ENCODE data around the gene TAOK3.

DNA sequence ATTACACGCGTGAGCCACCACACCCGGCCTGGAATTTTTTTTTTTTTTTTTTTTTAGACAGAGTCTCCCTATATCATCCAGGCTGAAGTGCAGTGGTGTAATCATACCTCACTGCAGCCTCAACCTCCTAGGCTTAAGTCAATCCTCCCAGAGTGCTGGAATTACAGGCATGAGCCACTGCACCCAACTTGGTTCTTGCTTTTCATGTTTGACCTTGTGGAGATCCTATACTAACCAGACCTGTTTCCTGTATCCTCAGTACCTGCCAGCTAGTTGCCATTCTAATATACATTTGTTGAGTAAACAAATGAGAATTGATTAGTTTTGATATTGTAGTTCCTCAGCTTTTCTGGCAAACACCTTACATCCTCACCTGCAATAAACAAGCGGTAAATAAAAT, 265.7 kb downstream of the TAOK3 start:
- TF ChIP-seq, protein P1, sequence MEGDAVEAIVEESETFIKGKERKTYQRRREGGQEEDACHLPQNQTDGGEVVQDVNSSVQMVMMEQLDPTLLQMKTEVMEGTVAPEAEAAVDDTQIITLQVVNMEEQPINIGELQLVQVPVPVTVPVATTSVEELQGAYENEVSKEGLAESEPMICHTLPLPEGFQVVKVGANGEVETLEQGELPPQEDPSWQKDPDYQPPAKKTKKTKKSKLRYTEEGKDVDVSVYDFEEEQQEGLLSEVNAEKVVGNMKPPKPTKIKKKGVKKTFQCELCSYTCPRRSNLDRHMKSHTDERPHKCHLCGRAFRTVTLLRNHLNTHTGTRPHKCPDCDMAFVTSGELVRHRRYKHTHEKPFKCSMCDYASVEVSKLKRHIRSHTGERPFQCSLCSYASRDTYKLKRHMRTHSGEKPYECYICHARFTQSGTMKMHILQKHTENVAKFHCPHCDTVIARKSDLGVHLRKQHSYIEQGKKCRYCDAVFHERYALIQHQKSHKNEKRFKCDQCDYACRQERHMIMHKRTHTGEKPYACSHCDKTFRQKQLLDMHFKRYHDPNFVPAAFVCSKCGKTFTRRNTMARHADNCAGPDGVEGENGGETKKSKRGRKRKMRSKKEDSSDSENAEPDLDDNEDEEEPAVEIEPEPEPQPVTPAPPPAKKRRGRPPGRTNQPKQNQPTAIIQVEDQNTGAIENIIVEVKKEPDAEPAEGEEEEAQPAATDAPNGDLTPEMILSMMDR (conservative IDR thresholded peaks at IDR 0.05; ENCODE audit: low read depth, low read length), result no peak
- no peak for TF ChIP-seq CEBPB (IDR thresholded peaks at IDR 0.05; ENCODE audit: low read depth, low read length)
- TF ChIP-seq POLR2A (IDR thresholded peaks at IDR 0.05; ENCODE audit: low read depth, low read length), result no peak
- TF ChIP-seq RCOR1 (IDR thresholded peaks at IDR 0.05; ENCODE audit: insufficient replicate concordance, low read length), result no peak
